PC-3 (cell line): ENCODE results near the gene SP140.

Source experiments
- EZH2 ChIP-seq: fragments of 300-600 bp; sonication (generic); IDR thresholded peaks from one replicate; pipeline ENCODE4 v1.6.1; 2017; ENCODE audit warnings: antibody characterized with exemption, mild to moderate bottlenecking, low read length; ENCODE audit not compliant: unreplicated experiment
- TF ChIP-seq, protein P1 (sequence below): fragments of 300-600 bp; sonication (generic); conservative IDR thresholded peaks from 2 replicates; pipeline ENCODE4 v1.5.1; 2017; ENCODE audit warnings: antibody characterized with exemption, low read depth, mild to moderate bottlenecking, low read length

DNA sequence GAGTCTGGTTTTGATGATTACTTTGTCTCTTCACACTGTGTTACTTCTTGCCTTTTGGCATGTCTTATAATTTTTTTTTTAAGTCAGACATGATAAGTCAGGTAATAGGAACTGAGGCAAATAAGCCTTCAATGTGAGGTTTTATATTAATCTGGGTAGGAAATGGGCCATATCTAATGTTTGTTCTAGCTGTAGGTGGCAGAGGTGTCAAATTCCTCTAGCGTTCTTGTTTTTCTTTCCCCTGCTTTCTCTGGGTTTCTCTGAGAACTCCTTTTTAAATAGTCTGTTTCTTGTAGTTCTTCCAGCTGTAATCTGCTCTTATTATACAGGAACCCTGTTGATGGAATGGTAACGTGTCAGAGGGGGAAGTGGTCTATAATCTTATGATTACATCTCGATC is 5.7 kb downstream of the SP140 start:
- TF ChIP-seq, protein P1, sequence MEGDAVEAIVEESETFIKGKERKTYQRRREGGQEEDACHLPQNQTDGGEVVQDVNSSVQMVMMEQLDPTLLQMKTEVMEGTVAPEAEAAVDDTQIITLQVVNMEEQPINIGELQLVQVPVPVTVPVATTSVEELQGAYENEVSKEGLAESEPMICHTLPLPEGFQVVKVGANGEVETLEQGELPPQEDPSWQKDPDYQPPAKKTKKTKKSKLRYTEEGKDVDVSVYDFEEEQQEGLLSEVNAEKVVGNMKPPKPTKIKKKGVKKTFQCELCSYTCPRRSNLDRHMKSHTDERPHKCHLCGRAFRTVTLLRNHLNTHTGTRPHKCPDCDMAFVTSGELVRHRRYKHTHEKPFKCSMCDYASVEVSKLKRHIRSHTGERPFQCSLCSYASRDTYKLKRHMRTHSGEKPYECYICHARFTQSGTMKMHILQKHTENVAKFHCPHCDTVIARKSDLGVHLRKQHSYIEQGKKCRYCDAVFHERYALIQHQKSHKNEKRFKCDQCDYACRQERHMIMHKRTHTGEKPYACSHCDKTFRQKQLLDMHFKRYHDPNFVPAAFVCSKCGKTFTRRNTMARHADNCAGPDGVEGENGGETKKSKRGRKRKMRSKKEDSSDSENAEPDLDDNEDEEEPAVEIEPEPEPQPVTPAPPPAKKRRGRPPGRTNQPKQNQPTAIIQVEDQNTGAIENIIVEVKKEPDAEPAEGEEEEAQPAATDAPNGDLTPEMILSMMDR = no peak
- no peak for TF ChIP-seq EZH2
